ENCODE measurements around the gene ELOF1. TPM values are rescaled to one million over a fixed set of nuclear protein-coding genes. Genes with fewer than 3 reads are reported as not detected.

The ELOF1 gene
- total and polyA plus RNA-seq, 9 donors: 30.4 to 57.4 (median 49.2) TPM

GRCh38 chr19:11578258-11579142 lies 19.5 kb upstream of the ELOF1 start:
- H3K27me3 ChIP-seq: no peaks in the 10 kb centered on the region
- H3K4me1 ChIP-seq (ENCODE audit: insufficient read depth): peaks cover 12% of the 10 kb centered on the region
- WGBS, 3 donors: 6 to 12% (median 12%) methylated on average over 48 to 62 of the region's 62 CpGs
- H3K27ac ChIP-seq: peak overlapping the region in 1 of 2 donors; percentile 30
- DNase-seq: peak; percentile 64 to 83 (median 72)
- intact Hi-C loops (cut with DNase I): no loop called here
- TF ChIP-seq EP300 (IDR thresholded peaks at IDR 0.05): no peak
- TF ChIP-seq POLR2A (IDR thresholded peaks at IDR 0.05): no peak
- no peak for TF ChIP-seq CTCF (IDR thresholded peaks at IDR 0.05)
- H3K4me3 ChIP-seq: peak overlapping the region; percentile 12
- no peaks in the 10 kb centered on the region for H3K36me3 ChIP-seq
- no peaks in the 10 kb centered on the region for H3K9me3 ChIP-seq

GRCh38 chr19:11577451-11578257 lies 18.6 kb upstream of the ELOF1 start, which contains the start of gene ACP5:
TSS of gene ACP5 (minus strand) at chr19:11577645. CDS start at chr19:11577317, 328 bp downstream.
- Histone ChIP-seq H3K4me3 (peak within 1 kb of the TSS; percentile 12), H3K27ac (peak within 1 kb of the TSS; percentile 30 to 58), H3K27me3 (no peaks in the 10 kb centered on the region), H3K9me3 (no peaks in the 10 kb centered on the region), H3K4me1 (ENCODE audit: insufficient read depth) (peaks cover 12% of the 10 kb centered on the region), H3K36me3 (no peaks in the 10 kb centered on the region)
- WGBS, 3 donors: 50 to 72% (median 52%) methylated on average over 11 to 18 of the region's 18 CpGs
- intact Hi-C loops (cut with DNase I): no loop called here
- peak in 4 of 5 donors; percentile 35 to 65 (median 46) for DNase-seq
- TF ChIP-seq POLR2A (IDR thresholded peaks at IDR 0.05): no peak
- TF ChIP-seq CTCF (IDR thresholded peaks at IDR 0.05): no peak
- no peak for TF ChIP-seq EP300 (IDR thresholded peaks at IDR 0.05)

GRCh38 chr19:11576227-11576626 lies 17.2 kb upstream of the ELOF1 start:
- H3K9me3 ChIP-seq: no peaks in the 10 kb centered on the region

More at GRCh38 chr19:11576227-11576626, 17.2 kb upstream of the ELOF1 start:
- Histone ChIP-seq H3K4me1 (ENCODE audit: insufficient read depth) (peaks cover 12% of the 10 kb centered on the region), H3K36me3 (no peaks in the 10 kb centered on the region), H3K27me3 (no peaks in the 10 kb centered on the region), H3K27ac (no peak overlapping the region), H3K4me3 (no peak overlapping the region)
- TF ChIP-seq POLR2A (IDR thresholded peaks at IDR 0.05) (no peak), CTCF (IDR thresholded peaks at IDR 0.05) (no peak), EP300 (IDR thresholded peaks at IDR 0.05) (no peak)
- intact Hi-C loops (cut with DNase I): no loop called here
- no peak for DNase-seq
- 89 to 93% (median 90%) methylated on average over 14 to 15 of the region's 15 CpGs for WGBS, 3 donors

All from ovary (tissue), 9 donors.